ENCODE data around the gene ABHD15. TPM values are rescaled to one million over a fixed set of nuclear protein-coding genes. Genes with fewer than 3 reads are reported as not detected.

ABHD15 gene
- polyA plus RNA-seq, 4 donors, result 7.0 to 7.6 (median 7.6) TPM

DNA sequence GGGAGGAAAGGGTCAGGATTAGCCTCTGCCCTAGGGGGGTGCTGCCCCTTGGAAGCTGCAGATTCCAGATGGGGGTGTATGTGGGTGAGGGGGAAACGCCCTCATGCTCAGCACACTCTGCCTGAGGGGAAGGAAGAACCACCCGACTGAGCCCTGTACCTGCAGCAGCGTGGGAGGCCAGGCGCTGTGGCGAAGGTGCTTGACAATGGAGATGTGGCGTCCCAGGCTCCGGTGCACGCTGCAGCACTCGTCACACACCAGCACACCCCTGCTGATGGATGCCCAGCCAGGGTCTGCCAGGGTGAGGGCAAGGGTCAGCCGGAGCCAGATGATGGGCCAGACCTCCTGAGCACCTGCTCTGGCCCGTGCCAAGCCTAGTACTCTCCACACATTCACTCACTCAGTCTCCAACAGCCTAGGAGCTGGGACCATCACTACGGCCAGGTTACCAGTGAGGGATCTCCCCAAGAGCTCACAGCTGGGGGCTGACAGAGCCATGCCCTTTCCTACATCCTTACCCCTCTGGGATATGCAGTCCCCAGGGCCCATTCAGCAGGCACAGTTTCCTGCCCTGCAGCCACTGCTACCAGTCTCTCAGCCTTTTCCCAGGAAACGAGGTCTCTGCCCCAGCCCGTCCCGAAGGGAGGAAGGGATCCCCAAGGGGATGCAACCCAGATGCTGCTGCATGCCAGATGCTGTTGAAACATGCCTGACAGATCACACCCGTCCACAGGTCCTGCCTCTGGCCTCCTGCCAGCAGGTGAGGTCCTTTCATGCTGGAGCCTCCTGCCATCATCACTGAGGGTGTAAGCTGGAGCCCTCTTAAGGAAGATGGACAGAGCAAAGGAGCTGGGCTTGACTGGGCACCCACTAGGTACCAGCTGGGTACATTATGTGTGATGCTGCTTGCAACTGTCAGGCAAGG is 16.7 kb upstream of the ABHD15 start:
- no peak for DNase-seq (ENCODE audit: low read depth in 4 of 4, low spot score in 3 of 4)

DNA sequence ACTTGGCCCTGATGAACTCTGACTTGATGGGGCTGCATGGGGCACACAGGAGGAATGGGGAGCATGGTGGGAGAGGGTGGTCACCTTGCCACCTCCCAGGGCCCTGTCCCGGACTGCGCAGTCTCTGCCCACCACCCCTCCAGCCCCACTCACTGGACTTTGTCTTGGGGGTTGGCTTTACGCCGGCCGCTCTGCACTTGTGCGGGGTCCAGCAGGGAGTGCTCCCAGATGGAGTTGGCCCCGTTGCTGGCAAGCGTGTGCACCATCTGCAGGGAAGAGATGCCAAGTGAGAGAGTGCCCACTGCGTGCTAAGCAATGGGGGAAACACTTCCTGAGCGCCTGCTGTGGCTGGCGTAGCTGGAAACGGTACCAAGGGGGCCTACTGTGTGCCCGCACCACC is 15.9 kb upstream of the ABHD15 start:
- no peak for DNase-seq (ENCODE audit: low read depth in 4 of 4, low spot score in 3 of 4)

DNA sequence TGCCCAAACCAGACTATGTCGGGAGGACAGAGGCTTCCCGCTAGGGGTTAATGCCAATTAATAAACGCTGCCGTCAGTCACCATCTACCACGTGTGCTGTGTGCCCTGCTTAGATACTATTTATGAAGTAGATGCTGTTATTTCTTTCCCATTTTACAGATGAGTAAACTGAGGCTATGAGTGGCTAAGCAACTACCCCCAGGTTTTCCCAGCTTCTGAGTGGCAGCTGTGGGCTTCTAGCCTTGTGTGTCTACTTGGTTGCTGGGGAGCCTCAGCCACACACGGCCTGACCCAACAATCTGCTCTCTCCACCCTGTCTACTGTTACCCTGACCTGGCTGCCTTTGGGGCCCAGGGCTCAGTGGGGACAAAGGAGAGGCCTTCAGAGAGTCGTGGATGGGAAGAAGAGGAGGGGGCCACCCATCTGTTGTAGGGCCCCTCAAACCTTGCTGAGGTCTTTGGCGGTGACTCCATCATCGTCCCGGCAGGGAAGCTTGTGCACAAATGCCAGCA is 15.5 kb upstream of the ABHD15 start:
- DNase-seq (ENCODE audit: low read depth in 4 of 4, low spot score in 3 of 4), result no peak

DNA sequence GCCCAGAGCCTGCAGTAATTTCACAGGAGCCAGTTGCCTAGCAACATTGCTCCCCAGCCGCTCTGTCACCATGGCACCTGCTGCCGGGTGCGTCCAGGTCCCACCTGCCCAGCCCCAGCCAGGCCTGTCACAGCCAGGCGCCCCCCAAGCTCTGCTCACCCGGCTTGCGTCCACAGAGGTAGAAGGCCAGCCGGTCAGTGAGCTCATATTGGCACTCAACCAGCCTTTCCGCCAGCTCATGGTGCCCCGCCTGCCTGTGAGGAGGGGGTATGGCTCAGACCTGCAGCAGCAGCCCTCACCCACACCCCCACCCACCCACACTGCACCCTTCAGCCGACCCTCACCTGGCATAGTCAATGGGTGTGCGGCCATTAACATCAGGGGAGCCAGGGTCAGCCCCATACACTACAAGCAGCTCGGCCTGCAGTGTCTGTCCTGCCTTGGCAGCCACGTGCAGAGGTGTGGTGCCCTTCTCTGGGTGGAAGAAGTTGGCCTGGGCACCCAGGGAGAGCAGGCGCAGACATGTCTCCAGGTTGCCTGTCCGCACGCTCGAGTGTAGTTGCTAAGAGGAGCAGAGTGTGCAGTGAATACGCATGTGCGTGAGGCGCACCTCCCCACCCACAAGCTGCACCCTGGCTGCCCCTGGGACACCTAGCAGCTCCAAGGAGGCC is 14.9 kb upstream of the ABHD15 start:
- DNase-seq (ENCODE audit: low read depth in 4 of 4, low spot score in 3 of 4), result no peak

DNA sequence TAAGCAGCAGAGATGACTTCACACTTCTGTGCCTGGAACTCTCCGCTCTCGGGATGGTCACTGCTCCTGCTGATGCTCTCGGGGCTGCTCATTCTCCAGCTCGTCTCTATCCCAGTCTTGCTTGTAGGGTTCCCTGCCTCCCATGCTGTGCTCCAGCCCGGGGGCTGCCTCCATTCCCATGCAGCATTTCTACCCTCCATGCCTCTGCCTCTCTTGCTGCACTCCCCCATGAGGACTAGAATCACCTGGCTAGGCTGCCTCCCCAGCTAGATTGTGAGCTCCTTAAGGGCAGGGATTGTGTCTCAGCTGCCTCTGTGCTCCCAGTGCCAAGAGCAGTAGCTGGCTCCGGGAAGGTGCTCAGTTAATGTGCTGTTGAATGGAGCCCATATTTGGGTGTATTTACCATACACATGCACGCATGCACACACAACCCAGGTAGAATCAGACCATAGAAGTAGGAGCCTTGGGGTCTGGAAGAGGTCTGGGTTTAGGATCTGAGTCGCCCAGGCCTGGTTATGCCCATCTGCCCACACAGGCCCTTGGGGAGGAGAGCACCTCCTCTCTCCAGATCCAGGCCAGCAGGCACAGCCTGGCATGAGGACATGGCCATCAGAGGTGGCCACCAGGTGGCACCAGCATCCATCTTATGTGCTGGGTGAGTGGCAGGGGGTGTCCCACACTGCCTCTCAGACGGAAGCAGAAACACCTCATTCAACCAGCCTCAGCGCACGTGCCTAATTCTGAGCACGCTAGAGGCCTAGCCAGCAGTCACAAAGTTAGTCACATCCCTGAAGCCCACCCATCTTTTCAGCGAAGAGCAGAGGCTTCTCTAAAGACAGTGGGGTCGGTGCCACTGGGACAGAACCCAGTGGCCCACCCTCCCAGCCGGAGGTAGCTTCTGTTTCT is 13.3 kb upstream of the ABHD15 start:
- peak in 1 of 4 donors; percentile 63 for DNase-seq (ENCODE audit: low read depth in 4 of 4, low spot score in 3 of 4)

DNA sequence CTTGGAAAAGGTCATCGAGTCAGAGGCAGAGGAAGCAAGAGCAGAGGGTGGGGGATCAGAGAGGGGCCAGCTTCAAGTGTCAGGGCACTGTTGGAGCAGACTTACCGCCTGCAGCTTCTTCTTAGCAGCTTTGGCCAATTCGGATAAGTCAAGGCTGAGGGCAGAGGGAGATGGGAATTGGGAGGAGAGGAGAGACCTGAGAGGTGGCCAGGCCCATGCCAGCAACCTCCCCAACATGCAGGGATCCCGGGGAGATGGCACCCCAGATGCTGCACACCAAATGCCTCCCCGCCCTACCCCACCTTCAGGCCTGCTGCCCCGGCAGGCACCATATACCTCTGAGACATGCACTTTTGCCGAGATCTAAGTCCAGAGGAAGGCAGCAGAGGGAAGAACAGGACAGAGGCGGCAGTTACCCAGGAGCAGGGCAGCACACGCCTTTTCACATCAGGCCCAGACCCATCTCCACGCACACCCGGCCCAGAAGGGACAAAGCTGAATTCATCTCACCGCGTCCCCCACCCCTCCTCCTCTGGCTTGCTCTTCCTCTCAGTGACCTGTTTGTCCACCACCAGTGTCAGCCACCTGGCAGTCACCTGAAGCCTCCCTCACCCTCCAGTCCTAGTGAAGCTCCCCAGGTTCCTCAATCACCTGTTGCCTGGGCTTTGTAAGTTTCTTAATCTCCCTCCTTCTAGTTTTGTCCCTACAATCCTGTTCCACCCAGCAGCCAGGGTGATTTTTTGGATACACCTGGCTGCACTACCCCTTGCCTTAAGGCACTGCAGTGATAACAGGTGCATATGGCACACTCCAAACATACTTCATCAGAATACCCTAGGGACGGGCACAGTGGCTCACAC is 12.0 kb upstream of the ABHD15 start:
- DNase-seq (ENCODE audit: low read depth in 4 of 4, low spot score in 3 of 4), result no peak

DNA sequence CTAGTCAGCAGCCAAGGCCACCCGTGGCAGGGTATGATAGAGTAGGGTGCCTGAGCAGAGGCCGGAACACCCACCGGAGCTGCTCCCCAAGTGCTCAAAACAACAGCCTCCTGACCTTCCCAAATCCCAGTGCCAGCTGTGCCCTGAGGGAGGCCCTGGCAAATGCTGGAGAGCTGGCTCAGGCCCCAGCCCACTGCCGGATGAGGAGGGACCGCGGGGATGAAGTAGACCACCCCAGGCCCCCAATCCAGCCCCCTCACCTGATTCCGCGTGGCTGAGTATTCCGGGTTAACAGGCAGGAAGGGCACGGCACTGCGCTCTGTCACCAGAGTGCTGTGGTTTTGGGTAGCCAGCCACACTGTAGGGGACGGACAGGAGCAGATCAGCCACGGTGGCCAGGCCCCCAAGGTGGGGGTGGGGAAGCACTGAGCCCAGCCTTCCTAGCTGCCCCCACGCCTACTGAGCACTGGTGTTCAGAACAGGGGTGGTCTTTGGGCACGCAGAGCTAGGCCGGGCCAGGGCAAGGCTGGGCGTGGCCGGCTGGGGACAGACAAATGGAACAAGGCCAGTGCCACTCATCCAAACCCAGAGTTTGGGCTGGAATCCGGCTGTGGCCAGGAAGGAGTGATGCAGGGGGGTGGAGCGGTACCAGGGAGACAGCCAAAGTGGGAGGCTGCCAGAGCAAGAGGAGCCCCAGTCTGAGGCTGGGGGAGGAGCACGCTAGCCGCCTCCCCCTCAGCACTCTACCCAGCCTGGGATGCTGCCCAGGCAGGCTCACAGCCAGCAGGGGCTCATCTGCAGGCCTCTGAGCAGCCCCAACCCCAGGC is 10.8 kb upstream of the ABHD15 start:
- no peak for DNase-seq (ENCODE audit: low read depth in 4 of 4, low spot score in 3 of 4)

DNA sequence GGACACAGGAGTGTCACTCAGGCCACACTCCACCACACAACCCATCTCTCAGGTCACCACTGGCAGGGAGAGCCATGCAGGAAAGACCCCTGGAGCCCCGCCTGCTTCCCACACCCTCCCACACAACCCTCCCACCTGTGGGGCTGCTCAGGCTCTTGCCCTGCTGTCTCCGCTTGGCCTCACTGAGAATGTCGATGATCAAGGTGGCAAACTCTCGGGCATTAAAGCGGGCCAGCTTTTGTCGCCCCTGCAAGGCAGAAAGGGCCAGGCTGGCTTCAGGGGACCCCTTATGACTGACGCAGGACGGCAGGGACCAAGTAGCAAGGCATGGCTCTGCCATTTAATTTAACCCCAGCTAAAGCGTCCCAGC is 10.1 kb upstream of the ABHD15 start:
- DNase-seq (ENCODE audit: low read depth in 4 of 4, low spot score in 3 of 4), result no peak

DNA sequence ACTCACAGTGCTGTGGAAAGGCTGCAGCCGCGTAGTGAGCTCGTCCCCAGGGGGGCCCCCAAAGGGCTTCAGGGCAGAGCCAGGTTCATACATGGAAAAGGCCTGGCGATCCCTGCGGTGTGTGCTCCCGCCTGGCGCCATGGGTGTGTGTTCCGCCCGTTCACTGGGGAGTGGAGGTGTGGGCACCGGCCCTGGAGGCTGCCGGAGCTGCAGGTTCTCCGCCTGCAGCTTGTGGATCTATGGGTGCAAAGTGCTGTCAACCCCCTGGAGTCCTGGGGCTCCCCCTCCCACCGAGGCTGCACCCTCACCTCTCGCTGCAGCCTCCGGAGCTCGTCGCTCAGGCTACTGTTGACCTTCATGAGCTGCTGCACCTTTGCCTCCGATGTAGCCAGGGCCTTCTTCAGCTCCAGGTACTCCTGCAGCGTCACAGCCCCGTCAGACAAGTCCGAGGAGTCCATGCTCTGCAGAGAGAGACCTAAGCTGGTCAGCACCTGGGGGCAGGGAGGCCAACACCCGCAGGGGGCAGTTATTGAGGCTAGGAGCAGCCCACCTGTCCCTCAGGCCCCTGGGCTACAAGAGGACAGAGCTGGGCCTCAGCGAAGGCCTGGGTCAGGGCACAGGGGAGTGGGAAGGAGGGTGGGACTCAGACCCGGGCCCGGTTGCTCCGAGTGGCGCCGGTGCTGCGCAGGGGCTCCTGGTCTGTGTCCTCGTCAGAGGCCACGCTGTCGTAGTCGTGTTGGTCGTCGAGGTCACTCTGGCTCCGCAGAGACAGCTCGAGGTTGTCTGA is 9.6 kb upstream of the ABHD15 start:
- no peak for DNase-seq (ENCODE audit: low read depth in 4 of 4, low spot score in 3 of 4)

DNA sequence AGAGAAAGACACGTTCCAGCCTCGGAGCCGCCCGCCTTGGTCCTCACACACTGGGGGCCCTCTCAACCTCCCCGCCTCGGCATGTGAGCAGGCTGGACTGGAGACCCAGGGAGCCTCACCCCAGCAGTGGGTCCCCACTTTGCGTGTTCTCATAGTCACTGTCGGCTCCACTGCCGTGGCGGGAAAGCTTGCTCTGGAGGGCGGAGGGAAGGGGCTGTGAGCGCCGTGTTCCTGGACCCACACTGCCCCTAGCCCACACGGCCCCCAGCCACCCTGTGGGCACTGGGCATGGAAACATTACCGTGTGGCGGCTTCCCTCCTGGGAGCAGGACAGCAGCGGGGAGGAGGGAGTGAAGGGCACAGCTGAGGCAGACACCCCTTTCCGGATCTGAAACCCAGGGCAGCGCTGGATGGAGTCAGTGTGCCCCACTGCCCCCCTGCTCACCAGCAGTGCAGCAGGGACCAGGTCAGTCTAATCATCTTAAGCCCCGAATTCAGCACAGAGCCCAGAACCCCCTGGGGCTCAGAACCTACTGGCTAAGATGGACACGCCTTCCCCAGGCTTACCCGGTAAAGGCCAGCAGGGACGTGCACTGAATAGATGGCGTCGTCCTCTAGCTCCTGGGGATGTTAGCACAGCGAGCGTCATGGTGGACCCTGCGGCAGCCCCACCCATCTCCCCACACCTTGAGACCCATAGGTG is 8.8 kb upstream of the ABHD15 start:
- no peak for DNase-seq (ENCODE audit: low read depth in 4 of 4, low spot score in 3 of 4)

DNA sequence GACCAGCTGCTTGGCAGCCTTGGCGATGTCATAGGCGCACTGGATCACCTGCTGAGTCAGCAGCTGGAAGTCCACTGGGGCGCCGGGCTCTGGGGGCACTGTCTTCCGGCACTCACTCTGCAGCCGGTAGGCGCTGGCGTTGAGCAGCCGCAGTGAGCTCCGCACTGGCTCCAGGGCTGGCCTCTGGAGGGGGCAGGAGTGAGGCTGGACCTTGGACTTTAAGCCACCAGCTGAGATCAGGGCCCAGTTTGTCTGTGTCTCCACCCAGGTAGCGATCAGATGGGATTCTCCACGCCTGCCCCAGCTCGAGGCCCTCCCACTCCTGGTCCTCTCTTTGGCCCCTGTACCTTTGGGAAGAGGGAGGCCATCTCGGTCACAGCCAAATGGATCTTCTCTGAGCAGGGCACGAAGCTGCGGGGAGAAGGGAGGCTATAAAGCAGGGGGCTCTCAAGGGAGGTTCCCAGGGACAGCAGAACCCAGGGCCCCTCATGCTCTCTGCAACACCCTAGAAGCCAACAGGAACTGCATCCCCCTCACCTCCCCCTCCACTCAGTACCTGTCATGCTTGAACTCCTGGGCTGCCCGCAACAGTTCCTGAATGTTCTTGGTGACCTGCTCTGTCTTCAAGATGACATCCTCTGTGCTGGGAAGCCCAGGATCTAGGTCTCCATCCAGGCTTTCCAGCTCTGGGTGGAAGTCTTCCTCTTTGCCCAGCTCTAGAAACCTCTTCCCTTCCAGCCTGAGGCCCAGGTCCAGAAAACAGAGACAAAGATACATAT is 8.1 kb upstream of the ABHD15 start:
- no peak for DNase-seq (ENCODE audit: low read depth in 4 of 4, low spot score in 3 of 4)

DNA sequence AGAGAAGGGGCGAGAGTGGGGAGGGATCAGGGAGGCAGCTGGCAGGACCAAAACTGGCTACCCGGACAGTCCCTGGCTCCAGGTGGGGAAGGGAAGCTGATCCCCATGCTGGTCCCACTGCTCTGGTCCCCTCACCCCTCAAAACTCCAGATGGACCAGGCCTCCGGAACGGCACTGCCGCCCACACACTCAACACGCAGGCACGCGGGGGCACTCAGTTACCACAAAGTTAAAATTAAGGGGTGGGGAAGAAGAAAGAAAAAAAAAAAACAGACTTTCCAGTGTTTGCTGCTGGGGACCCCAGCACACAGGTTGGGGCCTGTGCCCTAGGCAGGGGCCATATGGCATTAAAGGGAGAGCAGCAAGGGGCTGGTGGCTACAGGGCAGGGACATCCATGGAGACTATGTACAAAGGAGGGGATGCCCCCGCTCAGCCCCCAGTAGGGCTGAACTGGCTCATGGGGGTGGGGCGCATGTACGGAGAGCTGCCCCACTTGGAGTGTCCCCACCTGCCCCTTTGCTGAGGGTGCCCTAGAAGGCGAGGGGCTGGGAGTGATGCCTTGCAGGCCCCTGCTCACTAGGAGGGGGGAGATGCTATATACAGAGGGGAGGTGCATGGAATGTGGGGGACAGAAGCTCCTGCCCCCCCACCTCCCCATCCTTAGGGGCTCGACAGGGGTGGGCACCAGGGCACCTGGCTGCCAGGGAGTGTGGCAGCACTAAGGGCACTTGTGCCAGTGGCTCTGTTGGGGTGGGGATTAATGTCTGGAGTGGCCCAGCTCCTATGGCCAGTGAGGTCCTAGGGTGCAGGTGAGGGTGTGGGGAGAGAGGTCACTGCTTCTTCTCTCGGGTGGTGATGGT is 7.3 kb upstream of the ABHD15 start:
- DNase-seq (ENCODE audit: low read depth in 4 of 4, low spot score in 3 of 4), result no peak

DNA sequence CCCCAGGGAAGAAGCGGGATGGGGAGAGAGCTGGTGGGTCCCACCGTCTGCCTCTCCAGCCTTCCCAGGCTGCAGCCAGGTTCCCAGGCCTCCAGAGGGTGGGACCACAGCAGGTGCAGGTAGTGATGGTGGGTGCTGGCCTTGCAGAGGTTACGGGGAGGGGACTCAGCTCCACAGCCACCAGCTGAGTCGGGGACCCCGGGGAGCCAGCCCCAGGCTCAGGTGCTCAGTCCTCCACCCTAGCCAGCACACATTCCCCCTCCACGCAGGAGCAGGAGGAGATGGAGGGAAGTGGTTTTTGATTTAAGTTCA is 6.7 kb upstream of the ABHD15 start:
- DNase-seq (ENCODE audit: low read depth in 4 of 4, low spot score in 3 of 4), result no peak

DNA sequence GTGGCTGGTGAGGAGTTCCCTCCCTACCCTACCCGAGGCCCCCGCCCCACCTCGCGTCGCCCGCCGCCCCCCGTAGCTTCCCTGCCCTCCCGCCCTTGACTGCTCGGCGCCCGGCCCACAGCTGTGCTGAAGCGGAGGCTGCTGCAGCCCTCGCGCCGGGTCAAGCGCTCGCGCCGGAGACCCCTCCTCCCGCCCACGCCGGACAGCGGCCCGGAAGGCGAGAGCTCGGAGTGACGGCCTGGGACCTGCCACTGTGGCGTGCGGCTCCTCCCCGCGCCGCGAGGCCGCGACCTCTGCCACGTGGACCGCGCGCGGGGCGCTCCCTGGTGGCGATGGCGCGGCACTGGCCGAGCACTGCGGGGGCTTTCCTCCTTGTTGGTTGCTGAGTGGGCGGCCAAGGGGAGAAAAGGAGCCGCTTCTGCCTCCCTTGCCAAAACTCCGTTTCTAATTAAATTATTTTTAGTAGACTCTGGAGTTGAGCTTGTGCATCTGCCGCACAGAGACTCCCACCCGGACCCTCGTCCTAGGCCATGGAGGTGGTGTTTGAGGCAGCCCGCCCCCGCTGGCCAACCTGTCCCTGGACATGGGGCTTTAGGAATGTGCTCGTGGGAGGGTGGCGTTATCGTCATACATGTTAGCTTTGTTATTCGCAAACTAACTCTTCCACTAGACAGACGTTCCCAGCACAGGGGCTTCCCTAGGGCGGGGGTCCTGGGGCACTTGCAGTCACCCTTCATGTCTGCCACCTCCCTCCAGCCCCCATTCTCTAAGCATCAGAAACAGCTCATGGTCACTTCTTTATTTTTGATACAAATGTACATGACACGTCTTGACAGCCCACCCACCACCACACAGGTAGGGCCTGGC is 6.1 kb upstream of the ABHD15 start:
- peak in 1 of 4 donors; percentile 45 for DNase-seq (ENCODE audit: low read depth in 4 of 4, low spot score in 3 of 4)
